Activated T-helper 1 cell treated with anti-CD3 and anti-CD28 coated beads, Interleukin-12 subunit alpha, Interleukin-12 subunit beta, Interleukin-2, Interleukin-4 antibody, amounts not matched to agents 30 ng/mL and 10 ng/mL and 1 ng/mL, durations not matched to agents 14 hours and 24 hours and 36 hours (primary cell): ENCODE measurements around the gene FAM200A. TPM values are rescaled to one million over a fixed set of nuclear protein-coding genes. Genes with fewer than 3 reads are reported as not detected.
A peak's percentile ranks its signal among the peaks of the same experiment; 100 is the strongest.
"Not testable (repeated sequence)": the region's sequence is repeated elsewhere in the genome, so short reads cannot be mapped to it uniquely, and the experiment has no call there.

Source experiments
- DNase-seq: peaks from one replicate; pipeline ENCODE4 v3.0.0; 2021; ENCODE audit warnings: low spot score
- H3K27ac Mint-ChIP-seq: one replicate; pipeline ENCODE4 v1.8.0; 2021; ENCODE audit warnings: mild to moderate bottlenecking, mixed read lengths
- H3K27me3 Mint-ChIP-seq: one replicate; pipeline ENCODE4 v1.8.0; 2022; ENCODE audit warnings: mild to moderate bottlenecking, moderate library complexity, mixed read lengths; ENCODE audit not compliant: insufficient read depth
- H3K36me3 Mint-ChIP-seq: one replicate; pipeline ENCODE4 v1.8.0; 2021; ENCODE audit warnings: low read depth, mixed read lengths
- H3K4me1 Mint-ChIP-seq: one replicate; pipeline ENCODE4 v1.8.0; 2021; ENCODE audit warnings: low read depth, mixed read lengths
- H3K4me3 Mint-ChIP-seq: one replicate; pipeline ENCODE4 v1.8.0; 2021; ENCODE audit warnings: mild to moderate bottlenecking, moderate library complexity, mixed read lengths
- H3K9me3 Mint-ChIP-seq: one replicate; pipeline ENCODE4 v1.8.0; 2021; ENCODE audit warnings: mixed read lengths
- intact Hi-C: fragments of 100-400 bp; cut with micrococcal nuclease; formaldehyde crosslinking; loops from one replicate; pipeline ENCODE4 v1.15.1; 2024
- total RNA-seq: library from RNA; stranded (reverse); gene quantifications from 2 replicates; pipeline ENCODE4 v1.2.3, GENCODE V29; 2022

Gene FAM200A
- total RNA-seq, 1 donor from 2014 or later, result 4.7 TPM

DNA sequence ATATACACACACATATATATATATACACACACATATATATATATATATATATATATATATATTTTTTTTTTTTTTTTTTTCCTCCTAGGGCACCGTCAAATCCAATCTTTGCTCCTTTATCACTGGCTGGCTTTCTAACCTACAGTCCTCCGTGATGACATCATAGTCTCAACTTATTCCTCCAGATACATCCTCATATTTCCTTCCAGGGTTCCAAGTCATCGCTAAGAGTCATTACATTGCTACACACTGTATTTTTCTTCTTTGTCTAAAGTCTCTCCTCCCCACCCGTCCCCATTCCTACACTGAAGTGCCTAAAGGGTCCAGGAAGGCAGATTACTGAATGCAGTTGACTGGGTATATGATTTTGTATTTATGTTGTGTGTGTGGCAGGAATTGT lies 1.1 kb upstream of the FAM200A start:
- H3K4me1 Mint-ChIP-seq, result peaks cover 38% of the 10 kb centered on the region
- no peak for DNase-seq
- H3K4me3 Mint-ChIP-seq, result peak overlapping the region; percentile 16
- no peaks in the 10 kb centered on the region for H3K27me3 Mint-ChIP-seq
- H3K9me3 Mint-ChIP-seq, result peaks cover 15% of the 10 kb centered on the region
- peaks cover 23% of the 10 kb centered on the region for H3K36me3 Mint-ChIP-seq
- no peak overlapping the region for H3K27ac Mint-ChIP-seq
- intact Hi-C loops, result loop anchor here (5.0 to 10.0 kb wide), 2 partner anchors 442 to 719 kb away; no protein-coding TSS in a partner anchor

DNA sequence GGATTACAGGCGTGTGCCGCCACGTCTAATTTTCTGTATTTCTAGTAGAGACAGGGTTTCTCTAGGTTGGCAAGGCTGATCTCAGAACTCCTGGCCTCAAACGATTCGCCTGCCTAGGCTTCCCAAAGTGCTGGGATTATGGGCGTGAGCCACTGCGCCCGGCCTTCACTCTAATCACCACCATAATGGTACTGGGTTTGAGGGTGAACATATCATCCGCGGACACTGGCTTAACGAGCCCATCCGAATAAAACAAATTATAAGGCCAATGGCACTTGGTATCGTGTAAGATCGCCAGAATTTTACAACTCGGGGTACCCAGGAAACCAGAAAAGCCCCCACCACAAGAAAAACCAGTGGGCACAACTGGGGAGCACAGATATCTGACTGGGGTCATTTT lies 580 bp downstream of the FAM200A start:
- Mint-ChIP-seq H3K4me3 (peak overlapping the region; percentile 90), H3K27me3 (no peaks in the 10 kb centered on the region), H3K4me1 (peaks cover 30% of the 10 kb centered on the region), H3K9me3 (peaks cover 25% of the 10 kb centered on the region), H3K27ac (peak overlapping the region; percentile 31), H3K36me3 (peaks cover 21% of the 10 kb centered on the region)
- intact Hi-C loops, result loop anchor here (5.0 to 10.0 kb wide), 2 partner anchors 443 to 721 kb away; no protein-coding TSS in a partner anchor
- DNase-seq, result no peak

DNA sequence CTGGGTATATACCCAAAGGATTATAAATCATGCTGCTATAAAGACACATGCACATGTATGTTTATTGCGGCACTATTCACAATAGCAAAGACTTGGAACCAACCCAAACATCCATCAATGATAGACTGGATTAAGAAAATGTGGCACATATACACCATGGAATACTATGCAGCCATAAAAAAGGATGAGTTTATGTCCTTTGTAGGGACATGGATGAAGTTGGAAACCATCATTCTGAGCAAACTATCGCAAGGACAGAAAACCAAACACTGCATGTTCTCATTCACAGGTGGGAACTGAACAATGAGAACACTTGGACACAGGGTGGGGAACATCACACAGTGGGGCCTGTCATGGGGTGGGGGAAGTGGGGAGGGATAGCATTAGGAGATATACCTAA lies 2.4 kb downstream of the FAM200A start:
- Mint-ChIP-seq H3K9me3 (peaks cover 30% of the 10 kb centered on the region), H3K36me3 (peaks cover 17% of the 10 kb centered on the region), H3K4me1 (peaks cover 21% of the 10 kb centered on the region), H3K4me3 (peak overlapping the region; percentile 30)
- H3K27me3 Mint-ChIP-seq, DNase-seq, intact Hi-C loops, H3K27ac Mint-ChIP-seq: not testable (repeated sequence)

DNA sequence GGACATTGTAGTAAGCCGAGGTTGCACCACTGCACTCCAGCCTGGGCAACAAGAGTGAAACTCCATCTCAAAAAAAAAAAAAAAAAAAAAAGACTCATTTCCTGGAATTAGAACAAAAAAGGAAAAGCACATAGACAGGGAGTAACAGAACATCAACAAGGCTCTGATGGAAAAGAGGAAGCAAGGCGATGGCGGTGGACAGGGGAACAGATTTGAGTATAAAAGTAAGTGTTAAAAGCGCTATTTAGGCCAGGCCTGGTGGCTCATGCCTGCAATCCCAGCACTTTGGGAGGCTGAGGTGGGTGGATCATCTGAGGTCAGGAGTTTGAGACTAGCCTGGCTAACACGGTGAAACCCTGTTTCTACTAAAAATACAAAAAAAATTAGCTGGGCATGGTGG lies 6.6 kb downstream of the FAM200A start:
- DNase-seq, H3K27me3 Mint-ChIP-seq, H3K27ac Mint-ChIP-seq, intact Hi-C loops, H3K4me3 Mint-ChIP-seq, H3K4me1 Mint-ChIP-seq: not testable (repeated sequence)
- H3K9me3 Mint-ChIP-seq, result peaks cover 56% of the 10 kb centered on the region
- peaks cover 17% of the 10 kb centered on the region for H3K36me3 Mint-ChIP-seq

DNA sequence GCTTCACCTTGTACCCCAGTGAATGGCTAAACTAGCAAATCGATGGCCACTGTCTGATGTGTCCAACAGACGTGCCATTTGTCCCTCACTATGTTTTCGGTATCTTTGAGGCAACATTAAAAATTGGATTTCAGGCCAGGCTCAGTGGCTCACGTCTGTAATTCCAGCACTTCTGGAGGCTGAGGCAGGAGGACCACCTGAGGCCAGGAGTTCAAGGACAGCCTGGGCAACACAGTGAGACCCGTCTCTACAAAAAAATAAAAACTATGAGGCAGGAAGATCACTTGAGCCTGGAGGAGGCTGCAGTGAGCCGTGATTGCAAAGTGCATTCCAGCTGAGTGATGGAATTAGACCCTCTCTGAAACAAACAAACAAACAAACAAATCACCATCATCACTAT lies 8.0 kb downstream of the FAM200A start:
- H3K9me3 Mint-ChIP-seq, result peaks cover 50% of the 10 kb centered on the region

DNA sequence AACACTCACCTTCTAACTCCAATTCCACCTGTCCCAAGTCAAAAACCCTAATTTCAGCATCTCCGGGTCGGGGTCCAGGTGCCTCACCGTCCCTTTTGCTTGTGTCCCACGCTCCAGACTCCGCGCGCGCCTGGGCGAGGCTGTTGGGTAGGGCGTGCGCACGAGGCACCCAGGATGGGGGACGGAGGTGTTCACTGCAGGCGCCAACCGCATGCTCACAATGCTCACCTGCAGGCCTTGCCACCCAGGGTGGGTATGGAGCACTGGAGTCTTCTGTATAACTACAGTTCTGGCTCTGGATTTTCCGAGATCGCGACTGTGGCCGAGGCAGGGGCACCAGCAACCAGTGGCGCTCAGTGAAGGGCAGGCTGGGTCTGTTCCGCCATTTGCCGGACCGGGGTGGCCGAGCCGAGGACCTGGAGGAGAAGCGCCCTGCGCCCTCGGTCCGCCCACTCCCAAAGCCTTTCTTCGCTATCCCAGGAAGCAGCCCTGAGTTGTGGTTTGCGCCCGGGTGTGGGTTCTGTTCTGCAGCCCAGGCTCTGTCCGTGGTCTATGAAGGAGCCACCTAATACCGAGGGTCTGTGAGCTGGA lies 8.7 kb downstream of the FAM200A start:
- no peak for DNase-seq
- H3K27ac Mint-ChIP-seq, result no peak overlapping the region
- no peaks in the 10 kb centered on the region for H3K4me1 Mint-ChIP-seq
- H3K36me3 Mint-ChIP-seq, result peaks cover 7% of the 10 kb centered on the region
- H3K4me3 Mint-ChIP-seq, result no peak overlapping the region
- intact Hi-C loops, result no loop called here
- H3K27me3 Mint-ChIP-seq, result no peaks in the 10 kb centered on the region
- peaks cover 53% of the 10 kb centered on the region for H3K9me3 Mint-ChIP-seq

More for the DNA sequence above, 8.0 kb downstream of the FAM200A start:
- DNase-seq, result no peak
- Mint-ChIP-seq H3K4me3 (no peak overlapping the region), H3K27ac (no peak overlapping the region), H3K4me1 (no peaks in the 10 kb centered on the region), H3K36me3 (peaks cover 11% of the 10 kb centered on the region), H3K27me3 (no peaks in the 10 kb centered on the region)
- intact Hi-C loops, result no loop called here

DNA sequence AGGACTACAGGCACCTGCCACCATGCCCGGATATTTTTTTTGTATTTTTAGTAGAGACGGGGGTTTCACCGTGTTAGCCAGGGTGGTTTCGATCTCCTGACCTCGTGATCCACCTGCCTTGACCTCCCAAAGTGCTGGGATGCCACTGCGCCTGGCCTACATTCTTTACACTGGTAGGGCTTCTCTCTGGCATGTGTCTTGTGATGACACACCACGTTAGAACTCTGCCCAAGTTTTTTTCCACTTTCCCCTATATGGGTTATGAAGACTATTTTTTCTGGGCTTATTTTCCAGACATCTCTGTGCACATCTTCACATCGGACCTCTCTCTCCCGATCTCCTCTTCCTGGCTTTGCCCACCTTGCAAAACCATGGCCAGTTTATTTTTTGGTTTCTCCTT lies 10.7 kb downstream of the FAM200A start:
- intact Hi-C loops, result no loop called here
- H3K4me3 Mint-ChIP-seq, result no peak overlapping the region
- peaks cover 57% of the 10 kb centered on the region for H3K9me3 Mint-ChIP-seq
- no peak overlapping the region for H3K27ac Mint-ChIP-seq
- DNase-seq, result no peak
- peaks cover 6% of the 10 kb centered on the region for H3K36me3 Mint-ChIP-seq
- H3K27me3 Mint-ChIP-seq, result no peaks in the 10 kb centered on the region
- no peaks in the 10 kb centered on the region for H3K4me1 Mint-ChIP-seq

DNA sequence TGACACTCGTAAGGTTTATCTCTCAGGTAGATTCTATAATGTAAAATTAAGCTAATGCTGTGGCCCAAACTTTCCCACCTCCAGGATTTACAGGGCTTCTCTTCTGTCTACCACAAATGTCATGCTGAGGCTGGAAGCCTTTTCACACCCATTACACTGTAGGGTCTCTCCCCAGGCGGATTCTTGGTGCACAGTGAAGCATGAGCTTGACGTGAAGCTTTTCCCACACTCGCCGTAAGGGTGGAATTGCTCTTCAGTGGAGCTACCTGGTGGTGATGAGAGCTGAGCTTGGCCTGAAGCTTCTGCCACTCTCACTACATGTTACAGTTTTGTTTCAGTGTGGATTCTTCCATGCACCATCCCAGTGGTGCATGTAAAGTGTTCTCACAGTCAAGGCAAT lies 11.4 kb downstream of the FAM200A start:
- DNase-seq, result no peak
- peaks cover 57% of the 10 kb centered on the region for H3K9me3 Mint-ChIP-seq
- H3K4me3 Mint-ChIP-seq, result no peak overlapping the region
- H3K27ac Mint-ChIP-seq, result no peak overlapping the region
- intact Hi-C loops, result no loop called here
- no peaks in the 10 kb centered on the region for H3K4me1 Mint-ChIP-seq
- H3K36me3 Mint-ChIP-seq, result peaks cover 6% of the 10 kb centered on the region
- H3K27me3 Mint-ChIP-seq, result no peaks in the 10 kb centered on the region

DNA sequence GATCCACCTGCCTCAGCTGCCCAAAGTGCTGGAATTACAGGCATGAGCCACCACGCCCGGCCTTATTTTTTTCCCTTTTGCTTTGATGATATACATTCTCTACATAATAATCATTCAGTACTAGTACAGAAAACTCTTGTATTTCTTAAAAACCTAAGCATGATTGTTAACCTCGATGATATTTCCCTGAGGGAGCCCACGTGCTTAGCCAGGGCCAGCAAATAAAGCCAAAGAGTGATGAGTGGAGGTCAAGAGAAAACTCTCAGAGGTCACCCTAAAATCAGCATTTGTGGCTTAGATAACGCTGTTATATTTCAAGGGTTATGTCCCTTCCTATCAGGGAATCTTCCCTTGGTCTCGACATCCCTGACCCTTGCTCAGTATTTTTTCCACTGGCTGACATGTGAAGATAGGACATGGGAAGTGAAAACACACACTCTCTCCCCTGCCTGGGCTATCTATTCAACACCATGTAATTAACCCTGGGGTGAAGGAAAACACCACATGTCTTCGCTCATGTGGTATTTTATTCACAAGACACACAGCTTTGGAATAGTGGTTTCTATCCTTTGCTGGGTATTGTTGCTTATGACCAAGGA lies 12.6 kb downstream of the FAM200A start:
- H3K9me3 Mint-ChIP-seq, result peaks cover 57% of the 10 kb centered on the region
- H3K27ac Mint-ChIP-seq, result no peak overlapping the region
- intact Hi-C loops, result no loop called here
- no peak for DNase-seq
- no peaks in the 10 kb centered on the region for H3K4me1 Mint-ChIP-seq
- H3K4me3 Mint-ChIP-seq, result no peak overlapping the region
- no peaks in the 10 kb centered on the region for H3K27me3 Mint-ChIP-seq
- peaks cover 6% of the 10 kb centered on the region for H3K36me3 Mint-ChIP-seq

DNA sequence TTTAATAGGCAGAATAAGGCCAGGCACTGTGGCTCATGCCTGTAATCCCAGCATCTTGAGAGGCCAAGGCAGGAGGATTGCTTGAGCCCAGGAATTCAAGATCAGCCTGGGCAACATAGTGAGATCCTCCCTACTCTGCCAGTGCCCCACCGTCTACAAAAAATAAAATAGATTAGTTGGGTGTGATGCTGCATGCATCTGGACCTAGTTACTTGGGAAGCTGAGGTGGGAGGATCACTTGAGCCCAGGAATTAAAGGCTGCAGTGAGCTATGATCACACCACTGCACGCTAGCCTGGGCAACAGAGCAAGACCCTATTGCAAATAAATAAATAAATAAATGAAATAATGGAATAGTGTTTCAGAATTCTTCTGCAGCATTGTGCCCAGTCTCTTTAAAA lies 16.2 kb downstream of the FAM200A start:
- Mint-ChIP-seq H3K27ac (no peak overlapping the region), H3K4me3 (no peak overlapping the region), H3K36me3 (peaks cover 30% of the 10 kb centered on the region), H3K9me3 (peaks cover 62% of the 10 kb centered on the region), H3K4me1 (no peaks in the 10 kb centered on the region), H3K27me3 (no peaks in the 10 kb centered on the region)
- intact Hi-C loops, result no loop called here
- no peak for DNase-seq

DNA sequence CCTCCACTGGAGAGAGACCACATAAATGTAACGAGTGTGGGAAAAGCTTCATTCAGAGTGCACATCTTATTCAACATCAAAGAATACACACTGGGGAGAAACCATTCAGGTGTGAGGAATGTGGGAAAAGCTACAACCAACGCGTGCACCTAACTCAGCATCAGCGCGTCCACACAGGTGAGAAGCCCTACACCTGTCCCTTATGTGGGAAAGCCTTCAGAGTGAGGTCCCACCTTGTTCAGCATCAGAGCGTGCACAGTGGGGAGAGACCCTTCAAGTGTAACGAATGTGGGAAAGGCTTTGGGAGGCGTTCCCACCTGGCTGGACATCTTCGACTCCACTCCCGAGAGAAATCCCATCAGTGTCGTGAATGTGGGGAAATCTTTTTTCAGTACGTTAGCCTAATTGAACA lies 20.6 kb downstream of the FAM200A start:
- Mint-ChIP-seq H3K9me3 (peaks cover 60% of the 10 kb centered on the region), H3K36me3 (peaks cover 69% of the 10 kb centered on the region), H3K4me3 (no peak overlapping the region), H3K27ac (no peak overlapping the region), H3K27me3 (no peaks in the 10 kb centered on the region), H3K4me1 (no peaks in the 10 kb centered on the region)
- intact Hi-C loops, result no loop called here
- DNase-seq, result no peak

DNA sequence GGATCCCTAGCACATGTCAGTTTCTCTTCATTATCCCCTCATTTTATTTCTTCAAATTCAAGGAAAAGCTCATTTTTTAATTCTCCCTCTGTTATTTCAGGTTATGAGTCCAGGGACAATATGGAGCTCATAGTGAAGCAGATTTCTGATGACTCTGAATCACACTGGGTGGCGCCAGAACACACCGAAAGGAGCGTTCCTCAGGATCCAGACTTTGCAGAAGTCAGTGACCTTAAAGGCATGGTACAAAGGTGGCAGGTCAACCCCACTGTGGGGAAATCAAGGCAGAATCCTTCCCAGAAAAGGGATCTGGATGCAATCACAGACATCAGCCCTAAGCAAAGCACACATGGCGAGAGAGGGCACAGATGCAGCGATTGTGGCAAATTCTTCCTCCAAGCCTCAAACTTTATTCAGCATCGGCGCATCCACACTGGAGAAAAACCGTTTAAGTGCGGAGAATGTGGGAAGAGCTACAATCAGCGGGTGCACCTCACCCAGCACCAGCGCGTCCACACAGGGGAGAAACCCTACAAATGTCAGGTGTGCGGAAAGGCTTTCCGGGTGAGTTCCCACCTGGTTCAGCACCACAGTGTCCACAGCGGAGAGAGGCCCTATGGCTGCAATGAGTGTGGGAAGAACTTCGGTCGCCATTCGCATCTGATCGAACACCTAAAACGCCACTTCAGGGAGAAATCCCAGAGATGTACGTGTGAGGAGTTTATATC lies 26.0 kb downstream of the FAM200A start:
- peaks cover 35% of the 10 kb centered on the region for H3K9me3 Mint-ChIP-seq
- intact Hi-C loops, result no loop called here
- H3K4me3 Mint-ChIP-seq, result no peak overlapping the region
- H3K27ac Mint-ChIP-seq, result no peak overlapping the region
- H3K4me1 Mint-ChIP-seq, result peaks cover 5% of the 10 kb centered on the region
- H3K27me3 Mint-ChIP-seq, result no peaks in the 10 kb centered on the region
- peaks cover 66% of the 10 kb centered on the region for H3K36me3 Mint-ChIP-seq
- no peak for DNase-seq

DNA sequence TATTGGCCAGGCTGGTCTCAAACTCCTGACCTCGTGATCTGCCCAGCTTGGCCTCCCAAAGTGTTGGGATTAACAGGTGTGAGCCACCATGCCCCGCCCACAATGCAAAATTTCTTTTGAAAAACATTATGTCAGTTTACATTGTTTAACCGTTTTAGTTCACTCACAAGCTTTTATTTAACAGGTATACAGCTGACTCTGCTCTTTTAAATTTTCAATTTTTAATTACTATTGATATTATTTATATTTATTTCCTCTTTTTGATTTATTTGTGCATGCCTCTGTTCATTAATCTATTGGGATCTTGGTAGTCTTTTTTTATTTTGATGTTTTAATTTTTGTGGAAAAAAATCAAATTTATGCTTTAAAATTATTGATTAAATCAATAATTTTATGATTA lies 30.5 kb downstream of the FAM200A start:
- DNase-seq, result no peak
- Mint-ChIP-seq H3K27ac (no peak overlapping the region), H3K27me3 (no peaks in the 10 kb centered on the region), H3K4me3 (no peak overlapping the region), H3K36me3 (peaks cover 49% of the 10 kb centered on the region), H3K4me1 (peaks cover 5% of the 10 kb centered on the region), H3K9me3 (peaks cover 10% of the 10 kb centered on the region)
- intact Hi-C loops, result no loop called here
